ENCODE data around the gene COMMD10. TPM values are rescaled to one million over a fixed set of nuclear protein-coding genes. Genes with fewer than 3 reads are reported as not detected.

COMMD10 gene
- total and polyA plus RNA-seq, 2 donors (not counting 1 experiment from before 2014, with no cell fraction given), result 19.8 to 48.7 TPM

DNA sequence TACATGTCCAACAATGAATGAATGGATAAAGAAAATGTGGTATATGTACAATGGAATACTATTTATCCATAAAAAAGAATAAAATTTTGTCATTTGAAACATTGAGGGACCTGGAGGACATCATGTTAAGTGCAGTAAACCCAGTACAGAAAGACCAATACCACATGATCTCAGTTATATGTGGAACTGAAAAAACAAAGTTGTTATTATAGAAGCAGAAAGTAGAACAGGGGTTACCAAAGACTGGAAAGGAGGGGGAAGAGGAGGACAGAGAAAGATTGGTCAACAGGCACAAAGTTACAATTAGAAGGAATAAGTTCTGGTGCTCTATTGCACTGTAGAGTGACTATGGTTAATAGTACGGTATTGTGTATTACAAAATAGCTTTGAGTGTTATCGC is 256.0 kb downstream of the COMMD10 start:
- Histone ChIP-seq H3K36me3 (replicated peaks in 1 of 2; ENCODE audit: control extremely low read depth in 1 of 2, control insufficient read depth in 1 of 2, extremely low read depth in 1 of 2, insufficient read depth in 2 of 2, low read length in 1 of 2) (no peaks in the 10 kb centered on the region), H3K4me2 (replicated peaks; ENCODE audit: low read depth, low read length, poor library complexity, severe bottlenecking) (no peak overlapping the region), H3K27me3 (replicated peaks in 1 of 4; ENCODE audit: control extremely low read depth in 1 of 4, control insufficient read depth in 3 of 4, insufficient read depth in 4 of 4, low read length in 3 of 4) (no peaks in the 10 kb centered on the region), H3K4me3 (ENCODE audit: control extremely low read depth in 1 of 5, extremely low read depth in 1 of 5, insufficient read depth in 1 of 5, low read depth in 2 of 5, low read length in 4 of 5) (no peak overlapping the region), H3K27ac (ENCODE audit: low read length in 2 of 2) (no peak overlapping the region), H3K9me3 (ENCODE audit: control extremely low read depth in 1 of 3, control insufficient read depth in 2 of 3, insufficient read depth in 1 of 3, low read length in 2 of 3) (peaks cover 2 to 9% (median 3%) of the 10 kb centered on the region in 3 donors), H3K4me1 (ENCODE audit: control insufficient read depth in 2 of 2, insufficient read depth in 2 of 2, low read length in 2 of 2) (no peaks in the 10 kb centered on the region), H4K20me1 (ENCODE audit: control insufficient read depth, insufficient read depth, low read length, poor library complexity, severe bottlenecking) (no peaks in the 10 kb centered on the region), H3K79me2 (ENCODE audit: control insufficient read depth, insufficient read depth, low read length) (no peaks in the 10 kb centered on the region), H2AFZ (ENCODE audit: insufficient read depth, low read depth, low read length, poor library complexity, severe bottlenecking) (no peak overlapping the region), H3K9ac (ENCODE audit: low read length) (no peak overlapping the region)
- no peaks in the 10 kb centered on the region for H3K27me3 Mint-ChIP-seq
- POLR2A ChIA-PET, result no interaction called here
- H3K4me3 Mint-ChIP-seq, result no peak overlapping the region
- CTCF ChIA-PET, result no interaction called here
- TF ChIP-seq EZH2 (IDR thresholded peaks at IDR 0.05; ENCODE audit: borderline replicate concordance, insufficient read depth, low read depth, low read length, poor library complexity, severe bottlenecking), result no peak
- TF ChIP-seq, protein P1, sequence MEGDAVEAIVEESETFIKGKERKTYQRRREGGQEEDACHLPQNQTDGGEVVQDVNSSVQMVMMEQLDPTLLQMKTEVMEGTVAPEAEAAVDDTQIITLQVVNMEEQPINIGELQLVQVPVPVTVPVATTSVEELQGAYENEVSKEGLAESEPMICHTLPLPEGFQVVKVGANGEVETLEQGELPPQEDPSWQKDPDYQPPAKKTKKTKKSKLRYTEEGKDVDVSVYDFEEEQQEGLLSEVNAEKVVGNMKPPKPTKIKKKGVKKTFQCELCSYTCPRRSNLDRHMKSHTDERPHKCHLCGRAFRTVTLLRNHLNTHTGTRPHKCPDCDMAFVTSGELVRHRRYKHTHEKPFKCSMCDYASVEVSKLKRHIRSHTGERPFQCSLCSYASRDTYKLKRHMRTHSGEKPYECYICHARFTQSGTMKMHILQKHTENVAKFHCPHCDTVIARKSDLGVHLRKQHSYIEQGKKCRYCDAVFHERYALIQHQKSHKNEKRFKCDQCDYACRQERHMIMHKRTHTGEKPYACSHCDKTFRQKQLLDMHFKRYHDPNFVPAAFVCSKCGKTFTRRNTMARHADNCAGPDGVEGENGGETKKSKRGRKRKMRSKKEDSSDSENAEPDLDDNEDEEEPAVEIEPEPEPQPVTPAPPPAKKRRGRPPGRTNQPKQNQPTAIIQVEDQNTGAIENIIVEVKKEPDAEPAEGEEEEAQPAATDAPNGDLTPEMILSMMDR (IDR thresholded peaks at IDR 0.05), result no peak
- DNase-seq, result no peak
- H3K27ac Mint-ChIP-seq, result no peak overlapping the region
- WGBS (ENCODE audit: insufficient coverage), result no CpG with 5 or more reads among the region's 2 CpGs
- H3K4me1 Mint-ChIP-seq, result no peaks in the 10 kb centered on the region
- H3K9me3 Mint-ChIP-seq (ENCODE audit: insufficient read depth), result peaks cover 5% of the 10 kb centered on the region
- no peak for ATAC-seq (ENCODE audit: low read depth)
- intact Hi-C loops (cut with micrococcal nuclease), result no loop called here

Small RNAs within 50 kb of the gene (small RNA-seq; reads per million reads assigned to genes)
- gene HMGN2P27 (ENCODE audit: insufficient read length, low read depth, low replicate concordance) (not detected), gene RNU6-644P (ENCODE audit: insufficient read length, low read depth, low replicate concordance) (not detected)

Other genes with a start within 250 kb of the COMMD10 start
- 97.5 and 101 TPM in 2 replicates for gene ATG12, start 243.5 kb upstream of the COMMD10 start, total RNA-seq
- 60.8 and 62.6 TPM in 2 replicates for gene ATG12, start 243.5 kb upstream of the COMMD10 start, polyA plus RNA-seq
- gene AP3S1, start 243.1 kb upstream of the COMMD10 start, total RNA-seq, result 37.1 and 47.6 TPM in 2 replicates
- 12.8 and 47.9 TPM in 2 replicates for gene AP3S1, start 243.1 kb upstream of the COMMD10 start, polyA plus RNA-seq
- not detected in 2 replicates for gene LVRN, start 122.5 kb upstream of the COMMD10 start, total RNA-seq
- 0.06 TPM in 1 of 2 replicates, not detected in the other for gene LVRN, start 122.5 kb upstream of the COMMD10 start, polyA plus RNA-seq
- 0.34 TPM in 1 of 2 replicates, not detected in the other for gene ARL14EPL, start 52.6 kb upstream of the COMMD10 start, total RNA-seq
- 0.17 and 0.19 TPM in 2 replicates for gene ARL14EPL, start 52.6 kb upstream of the COMMD10 start, polyA plus RNA-seq